D721Med (cell line): ENCODE data around the gene EVI5L.

Experiments
- DNase-seq: peaks from one replicate; pipeline ENCODE4 v3.0.0; 2011; ENCODE audit warnings: low spot score; ENCODE audit not compliant: insufficient read length
- FAIRE-seq: peaks from 2 replicates; lab custom pipeline; 2011; peaks lifted over from hg19 to GRCh38; lab: Jason Lieb, UNC
- CTCF ChIP-seq: IDR thresholded peaks from 2 replicates; pipeline ENCODE4 v1.5.1; 2012; ENCODE audit warnings: mild to moderate bottlenecking, control low read depth; ENCODE audit not compliant: insufficient read depth; ENCODE audit errors: missing control alignments

Gene EVI5L

GRCh38 chr19:7908078-7908699 is 78.2 kb downstream of the EVI5L start:
- no peak for FAIRE-seq
- DNase-seq, result no peak
- no peak for TF ChIP-seq CTCF

- no peak for TF ChIP-seq CTCF
- DNase-seq (no peak), FAIRE-seq (no peak)
These were observed 78.9 kb downstream of the EVI5L start for GRCh38 chr19:7908742-7909461.

DNA sequence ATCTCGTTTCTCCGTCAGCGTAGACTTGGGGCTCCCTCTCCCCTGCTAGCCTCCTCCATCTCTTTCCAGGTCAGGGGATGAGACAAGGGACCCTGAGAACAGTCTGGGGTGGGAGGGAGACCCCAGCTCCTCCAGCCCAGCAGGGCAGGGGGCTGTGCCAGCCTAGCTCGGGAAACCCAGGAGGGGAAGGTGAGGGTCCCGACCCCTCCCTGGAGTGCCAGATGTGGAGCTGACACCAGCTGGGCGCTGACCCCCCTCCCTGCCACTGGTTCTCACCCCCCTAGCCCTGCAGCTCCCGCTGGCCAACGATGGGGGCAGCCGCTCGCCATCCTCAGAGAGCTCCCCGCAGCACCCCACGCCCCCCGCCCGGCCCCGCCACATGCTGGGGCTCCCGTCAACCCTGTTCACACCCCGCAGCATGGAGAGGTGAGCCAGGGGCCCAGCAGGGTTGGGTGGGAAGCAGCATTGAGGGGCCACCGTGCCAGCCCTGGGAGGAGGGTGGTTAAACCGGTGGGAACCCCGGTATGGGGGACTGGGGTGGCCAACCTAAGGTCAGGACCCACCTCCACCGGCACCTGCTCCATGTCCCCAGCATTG is 79.6 kb downstream of the EVI5L start:
- TF ChIP-seq CTCF, result no peak
- no peak for DNase-seq
- FAIRE-seq, result no peak

DNA sequence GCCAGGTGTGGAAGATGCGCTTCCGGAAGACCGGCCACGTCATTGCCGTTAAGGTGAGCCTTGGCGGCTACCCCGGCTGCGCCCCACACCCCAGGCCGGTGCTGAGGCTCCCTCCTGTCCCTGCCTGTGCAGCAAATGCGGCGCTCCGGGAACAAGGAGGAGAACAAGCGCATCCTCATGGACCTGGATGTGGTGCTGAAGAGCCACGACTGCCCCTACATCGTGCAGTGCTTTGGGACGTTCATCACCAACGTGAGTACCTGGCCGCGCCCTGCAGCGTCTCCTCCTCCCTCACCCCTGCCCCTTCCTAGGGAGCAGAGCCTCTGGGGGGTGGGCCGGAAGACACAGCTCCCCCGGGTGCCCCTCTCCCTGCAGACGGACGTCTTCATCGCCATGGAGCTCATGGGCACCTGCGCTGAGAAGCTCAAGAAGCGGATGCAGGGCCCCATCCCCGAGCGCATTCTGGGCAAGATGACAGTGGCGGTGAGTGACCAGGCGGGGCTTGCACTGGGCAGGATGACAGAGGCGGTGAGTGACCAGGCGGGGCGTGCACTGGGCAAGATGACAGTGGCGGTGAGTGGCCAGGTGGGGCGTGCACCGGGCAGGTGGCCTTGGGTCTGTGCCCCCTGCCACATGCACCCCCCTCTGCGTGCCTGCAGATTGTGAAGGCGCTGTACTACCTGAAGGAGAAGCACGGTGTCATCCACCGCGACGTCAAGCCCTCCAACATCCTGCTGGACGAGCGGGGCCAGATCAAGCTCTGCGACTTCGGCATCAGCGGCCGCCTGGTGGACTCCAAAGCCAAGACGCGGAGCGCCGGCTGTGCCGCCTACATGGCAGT is 80.5 kb downstream of the EVI5L start:
- FAIRE-seq (no peak), DNase-seq (no peak)
- TF ChIP-seq CTCF, result no peak

- FAIRE-seq (no peak), DNase-seq (no peak)
- TF ChIP-seq CTCF, result no peak
These were observed 81.6 kb downstream of the EVI5L start for GRCh38 chr19:7911508-7912143.

GRCh38 chr19:7912144-7912696 is 82.2 kb downstream of the EVI5L start:
- TF ChIP-seq CTCF, result no peak
- DNase-seq (no peak), FAIRE-seq (no peak)
